Rectal smooth muscle tissue (tissue), 1 donor: Measurements from ENCODE around the gene HOXD9.

Experiments
- H3K27ac ChIP-seq: one replicate; pipeline ENCODE4 v1.7.0; 2013; ENCODE audit warnings: low read depth, low read length, inconsistent platforms
- H3K27me3 ChIP-seq: one replicate; pipeline ENCODE4 v1.7.0; 2013; ENCODE audit warnings: low read length; ENCODE audit not compliant: control insufficient read depth, insufficient read depth
- H3K36me3 ChIP-seq: one replicate; pipeline ENCODE4 v1.7.0; 2013; ENCODE audit warnings: low read length; ENCODE audit not compliant: control insufficient read depth, insufficient read depth
- H3K4me1 ChIP-seq: one replicate; pipeline ENCODE4 v1.7.0; 2013; ENCODE audit warnings: low read length; ENCODE audit not compliant: control insufficient read depth, insufficient read depth
- H3K4me3 ChIP-seq: one replicate; pipeline ENCODE4 v1.7.0; 2013; ENCODE audit warnings: low read length
- H3K9ac ChIP-seq: one replicate; pipeline ENCODE4 v1.7.0; 2013; ENCODE audit warnings: low read length

HOXD9 gene

GRCh38 chr2:176105078-176105729, 17.3 kb upstream of the HOXD9 start:
- Histone ChIP-seq H3K27me3 (peaks cover 49% of the 10 kb centered on the region), H3K4me3 (peak overlapping the region; percentile 31), H3K36me3 (no peaks in the 10 kb centered on the region), H3K9ac (no peak overlapping the region), H3K27ac (peak overlapping the region; percentile 48), H3K4me1 (no peaks in the 10 kb centered on the region)

GRCh38 chr2:176105730-176106580, 16.6 kb upstream of the HOXD9 start:
- Histone ChIP-seq H3K36me3 (no peaks in the 10 kb centered on the region), H3K4me1 (no peaks in the 10 kb centered on the region), H3K27ac (peak overlapping the region; percentile 48), H3K27me3 (peaks cover 43% of the 10 kb centered on the region), H3K4me3 (peak overlapping the region; percentile 63), H3K9ac (no peak overlapping the region)

GRCh38 chr2:176106581-176107539, 15.7 kb upstream of the HOXD9 start, which contains the start of gene HOXD11:
Gene HOXD11 (plus strand): TSS chr2:176107280. CDS start chr2:176107356, 76 bp downstream.
- no peaks in the 10 kb centered on the region for H3K36me3 ChIP-seq
- no peaks in the 10 kb centered on the region for H3K4me1 ChIP-seq
- H3K9ac ChIP-seq: no peak within 1 kb of the TSS
- H3K4me3 ChIP-seq: peak within 1 kb of the TSS; percentile 63
- H3K27ac ChIP-seq: peak within 1 kb of the TSS; percentile 48
- H3K27me3 ChIP-seq: peaks cover 39% of the 10 kb centered on the region

GRCh38 chr2:176107731-176108181, 14.8 kb upstream of the HOXD9 start:
- Histone ChIP-seq H3K36me3 (no peaks in the 10 kb centered on the region), H3K27ac (no peak overlapping the region), H3K4me1 (no peaks in the 10 kb centered on the region), H3K4me3 (no peak overlapping the region), H3K27me3 (peaks cover 45% of the 10 kb centered on the region), H3K9ac (no peak overlapping the region)

- Histone ChIP-seq H3K27me3 (peaks cover 47% of the 10 kb centered on the region), H3K4me1 (no peaks in the 10 kb centered on the region), H3K36me3 (no peaks in the 10 kb centered on the region), H3K9ac (no peak overlapping the region), H3K27ac (no peak overlapping the region), H3K4me3 (no peak overlapping the region)
Observed at GRCh38 chr2:176109192-176109901, 13.2 kb upstream of the HOXD9 start.

- Histone ChIP-seq H3K27ac (no peak overlapping the region), H3K27me3 (peaks cover 49% of the 10 kb centered on the region), H3K4me1 (no peaks in the 10 kb centered on the region), H3K4me3 (no peak overlapping the region), H3K36me3 (no peaks in the 10 kb centered on the region), H3K9ac (no peak overlapping the region)
Observed at GRCh38 chr2:176109946-176110345, 12.6 kb upstream of the HOXD9 start.

GRCh38 chr2:176110415-176111308, 11.9 kb upstream of the HOXD9 start:
- Histone ChIP-seq H3K27me3 (peaks cover 42% of the 10 kb centered on the region), H3K27ac (no peak overlapping the region), H3K9ac (no peak overlapping the region), H3K4me3 (no peak overlapping the region), H3K36me3 (no peaks in the 10 kb centered on the region), H3K4me1 (no peaks in the 10 kb centered on the region)

- Histone ChIP-seq H3K9ac (no peak overlapping the region), H3K27ac (no peak overlapping the region), H3K4me3 (no peak overlapping the region), H3K4me1 (no peaks in the 10 kb centered on the region), H3K27me3 (peaks cover 37% of the 10 kb centered on the region), H3K36me3 (no peaks in the 10 kb centered on the region)
Observed at GRCh38 chr2:176111309-176111663, 11.2 kb upstream of the HOXD9 start.

- no peaks in the 10 kb centered on the region for H3K4me1 ChIP-seq
- H3K4me3 ChIP-seq: no peak overlapping the region
- no peak overlapping the region for H3K27ac ChIP-seq
- H3K36me3 ChIP-seq: no peaks in the 10 kb centered on the region
- H3K9ac ChIP-seq: no peak overlapping the region
- H3K27me3 ChIP-seq: peaks cover 38% of the 10 kb centered on the region
Observed at GRCh38 chr2:176111846-176112374, 10.6 kb upstream of the HOXD9 start.

GRCh38 chr2:176112375-176113302, 9.9 kb upstream of the HOXD9 start:
- H3K36me3 ChIP-seq: no peaks in the 10 kb centered on the region
- no peaks in the 10 kb centered on the region for H3K4me1 ChIP-seq
- no peak overlapping the region for H3K27ac ChIP-seq
- no peak overlapping the region for H3K4me3 ChIP-seq
- peaks cover 40% of the 10 kb centered on the region for H3K27me3 ChIP-seq
- no peak overlapping the region for H3K9ac ChIP-seq
